ENCODE data around the gene PTGES2. TPM values are rescaled to one million over a fixed set of nuclear protein-coding genes. Genes with fewer than 3 reads are reported as not detected.

PTGES2 gene
- total and polyA plus RNA-seq, 9 of the 15 experiments (the other 6 are each of a cell fraction or from before 2014, with no cell fraction given): 2.4 to 196 (median 90.1) TPM

GRCh38 chr9:128091571-128091970 lies 36.0 kb downstream of the PTGES2 start:
- WGBS (ENCODE audit: insufficient coverage, low coverage, missing lambda C conversion rate): 71% methylated on average over 12 of the region's 13 CpGs
- BruUV-seq (replicated peaks): no TSS peak
- FAIRE-seq (no peak), DNase-seq (ENCODE audit: extremely low read depth in 1 of 4, low spot score in 3 of 4) (no peak), ATAC-seq (no peak)
- no peaks in the 10 kb centered on the region for H4K20me1 ChIP-seq (replicated peaks; ENCODE audit: control insufficient read depth, insufficient read depth, low read length)
- no peak overlapping the region for H2AFZ ChIP-seq (ENCODE audit: low read depth, low read length)
- TF ChIP-seq WHSC1 (IDR thresholded peaks at IDR 0.05; ENCODE audit: low read length) (peak; percentile 23), ARID3A (IDR thresholded peaks at IDR 0.05; ENCODE audit: borderline replicate concordance, low read depth, low read length) (no peak), MTA1 (IDR thresholded peaks at IDR 0.05; ENCODE audit: borderline replicate concordance) (no peak), SRF (CRISPR knock-in tag; IDR thresholded peaks at IDR 0.05) (no peak), RBBP5 (IDR thresholded peaks at IDR 0.05; ENCODE audit: borderline replicate concordance, insufficient read depth, low read length, poor library complexity, severe bottlenecking) (peak; percentile 28), GATA2 (CRISPR knock-in tag; IDR thresholded peaks at IDR 0.05) (no peak), ZNF586 (CRISPR knock-in tag; conservative IDR thresholded peaks at IDR 0.05) (no peak), NONO (IDR thresholded peaks at IDR 0.05; ENCODE audit: low read depth in 2 of 2, low read length in 1 of 2) (no peak), POLR2G (IDR thresholded peaks at IDR 0.05; ENCODE audit: low read depth, low read length) (0 out of 2 replicates have a peak, but pooled peaks have one; percentile 33)
- POLR2A ChIA-PET: interaction anchor here (0.5 to 5.6 kb wide), 3 partner anchors 12 to 386 kb away, joined by 3 to 82 read pairs (median 3); no protein-coding TSS in a partner anchor
- intact Hi-C loops (cut with micrococcal nuclease) (no loop called here), in situ Hi-C loops (cut with MboI) (no loop called here)
- no peak overlapping the region for H3K4me3 ChIP-seq
- no peaks in the 10 kb centered on the region for H3K27me3 ChIP-seq (ENCODE audit: control insufficient read depth in 2 of 2, insufficient read depth in 2 of 2, low read length in 2 of 2)
- no peak overlapping the region for H3K4me2 ChIP-seq (ENCODE audit: insufficient read depth, low read length)
- H3K36me3 ChIP-seq (ENCODE audit: control insufficient read depth, insufficient read depth, low read length): peaks cover 70% of the 10 kb centered on the region
- no peaks in the 10 kb centered on the region for H3K9me3 ChIP-seq (replicated peaks; ENCODE audit: control insufficient read depth, insufficient read depth, low read depth, low read length)
- H3K4me1 ChIP-seq (replicated peaks in 1 of 2; ENCODE audit: control insufficient read depth in 2 of 2, insufficient read depth in 2 of 2, low read length in 2 of 2): peaks cover 67 to 77% of the 10 kb centered on the region in 2 experiments
- CTCF ChIA-PET (ENCODE audit: low intra/inter-chr PET ratio): no interaction called here
- peak overlapping the region; percentile 89; the same call in 2 of the 3 replicates for H3K27ac ChIP-seq (ENCODE audit: extremely low read depth, low read depth, low read length)
- no peaks in the 10 kb centered on the region for H3K9me1 ChIP-seq (ENCODE audit: control insufficient read depth, insufficient read depth, low read length)
- peaks cover 90% of the 10 kb centered on the region for H3K79me2 ChIP-seq (ENCODE audit: control insufficient read depth, insufficient read depth, low read length)
- peak overlapping the region; percentile 38 to 65; a peak in 3 of 4 replicates for H3K9ac ChIP-seq (ENCODE audit: insufficient read depth in 1 of 2, low read depth in 2 of 2, low read length in 2 of 2)
